A673 (cell line): Measurements from ENCODE around the gene ITGA11. TPM values are rescaled to one million over a fixed set of nuclear protein-coding genes. Genes with fewer than 3 reads are reported as not detected.

ENCODE experiments used
- BruUV-seq: library from RNA; stranded (reverse); fragments of 400-500 nt; replicated peaks from 2 replicates; lab custom pipeline; 2021; lab: Mats Ljungman, UMichigan
- CTCF ChIA-PET: fragments of 300-600 bp; sonication (Branson Sonifier 250); formaldehyde crosslinking; loops from one replicate; lab custom pipeline; 2022; ENCODE audit warnings: antibody characterized with exemption; lab: Charles Lee
- POLR2A ChIA-PET: fragments of 300-600 bp; sonication (Branson Sonifier 250); formaldehyde crosslinking; loops from one replicate; lab custom pipeline; 2022; ENCODE audit warnings: antibody characterized with exemption; ENCODE audit not compliant: low non-redundant PET; lab: Charles Lee
- DNase-seq: peaks from one replicate; pipeline ENCODE4 v3.0.0-alpha.2; 2015; ENCODE audit warnings: low spot score
- H3K27ac ChIP-seq: fragments of 200-600 bp; sonication (generic); 2 replicates; pipeline ENCODE4 v1.5.1; 2016; ENCODE audit warnings: mixed run types, low read depth, mild to moderate bottlenecking, mixed read lengths, antibody characterized with exemption, low read length; ENCODE audit not compliant: poor library complexity, severe bottlenecking
- H3K27me3 ChIP-seq: fragments of 200-600 bp; sonication (generic); replicated peaks from 2 replicates; pipeline ENCODE4 v1.6.1; 2017; ENCODE audit warnings: mixed run types, low read depth, mild to moderate bottlenecking, mixed read lengths, antibody characterized with exemption, low read length; ENCODE audit not compliant: insufficient read depth, poor library complexity
- H3K36me3 ChIP-seq: fragments of 200-600 bp; sonication (generic); 2 replicates; pipeline ENCODE4 v1.6.1; 2016; ENCODE audit warnings: mixed run types, mild to moderate bottlenecking, mixed read lengths, antibody characterized with exemption, low read length; ENCODE audit not compliant: insufficient read depth, poor library complexity, severe bottlenecking
- H3K4me1 ChIP-seq: fragments of 200-600 bp; sonication (generic); 2 replicates; pipeline ENCODE4 v1.6.1; 2017; ENCODE audit warnings: mixed run types, mild to moderate bottlenecking, mixed read lengths, antibody characterized with exemption, low read length; ENCODE audit not compliant: insufficient read depth, poor library complexity, severe bottlenecking
- H3K4me3 ChIP-seq: fragments of 200-600 bp; sonication (generic); 2 replicates; pipeline ENCODE4 v1.5.1; 2016; ENCODE audit warnings: low read depth, mixed run types, mild to moderate bottlenecking, mixed read lengths, low read length; ENCODE audit not compliant: poor library complexity, severe bottlenecking
- H3K9me3 ChIP-seq: fragments of 200-600 bp; sonication (generic); 2 replicates; pipeline ENCODE4 v1.6.1; 2016; ENCODE audit warnings: mixed run types, low read depth, mild to moderate bottlenecking, mixed read lengths, antibody characterized with exemption, low read length; ENCODE audit not compliant: poor library complexity, severe bottlenecking
- EZH2 ChIP-seq: fragments of 200-600 bp; sonication (generic); IDR thresholded peaks from 2 replicates; pipeline ENCODE4 v1.6.1; 2017; ENCODE audit warnings: borderline replicate concordance, low read depth, mild to moderate bottlenecking, mixed read lengths, antibody characterized with exemption, low read length; ENCODE audit not compliant: poor library complexity, severe bottlenecking
- intact Hi-C: fragments of 100-400 bp; cut with micrococcal nuclease; formaldehyde crosslinking; loops from one replicate; pipeline ENCODE4 v1.10.0; 2022; ENCODE audit not compliant: unreplicated experiment
- total RNA-seq: library from RNA; stranded (reverse); gene quantifications from 2 replicates; pipeline ENCODE4 v1.2.3, GENCODE V29; 2021
- TF ChIP-seq, protein P1 (sequence below): fragments of 300-800, 200-600 bp; sonication (generic); conservative IDR thresholded peaks from 2 replicates; pipeline ENCODE4 v1.5.1; 2017; ENCODE audit warnings: low read depth, mild to moderate bottlenecking, antibody characterized with exemption, low read length, moderate library complexity, mixed read lengths

Gene ITGA11
- total RNA-seq, 1 experiment from 2014 or later, result 0.45 TPM

DNA sequence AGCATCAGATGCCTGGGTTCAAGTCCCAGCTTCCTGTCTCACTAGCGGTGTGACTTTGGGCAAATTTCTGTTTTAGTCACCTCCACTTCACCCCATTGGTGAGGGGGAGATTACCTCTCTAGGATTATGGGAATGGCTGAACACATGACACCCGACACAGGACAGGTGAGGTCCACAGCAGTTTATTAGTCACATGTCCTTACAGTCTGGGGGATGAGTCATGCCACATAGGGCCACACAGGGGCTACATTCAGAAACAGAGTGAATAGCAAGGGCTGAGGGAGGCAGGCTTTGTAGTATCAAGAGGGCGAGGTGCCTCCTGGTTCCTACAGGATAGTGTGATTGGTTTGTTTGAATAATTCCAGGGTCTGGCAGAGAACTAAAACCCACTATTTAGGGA is 15.2 kb upstream of the ITGA11 start:
- Histone ChIP-seq H3K36me3 (no peaks in the 10 kb centered on the region), H3K4me3 (no peak overlapping the region), H3K27ac (no peak overlapping the region), H3K4me1 (no peaks in the 10 kb centered on the region), H3K9me3 (no peaks in the 10 kb centered on the region), H3K27me3 (peaks cover 19% of the 10 kb centered on the region)
- ChIA-PET POLR2A (no interaction called here), CTCF (no interaction called here)
- no TSS peak for BruUV-seq
- intact Hi-C loops, result no loop called here
- DNase-seq, result no peak
- no peak for TF ChIP-seq EZH2
- TF ChIP-seq, protein P1, sequence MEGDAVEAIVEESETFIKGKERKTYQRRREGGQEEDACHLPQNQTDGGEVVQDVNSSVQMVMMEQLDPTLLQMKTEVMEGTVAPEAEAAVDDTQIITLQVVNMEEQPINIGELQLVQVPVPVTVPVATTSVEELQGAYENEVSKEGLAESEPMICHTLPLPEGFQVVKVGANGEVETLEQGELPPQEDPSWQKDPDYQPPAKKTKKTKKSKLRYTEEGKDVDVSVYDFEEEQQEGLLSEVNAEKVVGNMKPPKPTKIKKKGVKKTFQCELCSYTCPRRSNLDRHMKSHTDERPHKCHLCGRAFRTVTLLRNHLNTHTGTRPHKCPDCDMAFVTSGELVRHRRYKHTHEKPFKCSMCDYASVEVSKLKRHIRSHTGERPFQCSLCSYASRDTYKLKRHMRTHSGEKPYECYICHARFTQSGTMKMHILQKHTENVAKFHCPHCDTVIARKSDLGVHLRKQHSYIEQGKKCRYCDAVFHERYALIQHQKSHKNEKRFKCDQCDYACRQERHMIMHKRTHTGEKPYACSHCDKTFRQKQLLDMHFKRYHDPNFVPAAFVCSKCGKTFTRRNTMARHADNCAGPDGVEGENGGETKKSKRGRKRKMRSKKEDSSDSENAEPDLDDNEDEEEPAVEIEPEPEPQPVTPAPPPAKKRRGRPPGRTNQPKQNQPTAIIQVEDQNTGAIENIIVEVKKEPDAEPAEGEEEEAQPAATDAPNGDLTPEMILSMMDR, result no peak

DNA sequence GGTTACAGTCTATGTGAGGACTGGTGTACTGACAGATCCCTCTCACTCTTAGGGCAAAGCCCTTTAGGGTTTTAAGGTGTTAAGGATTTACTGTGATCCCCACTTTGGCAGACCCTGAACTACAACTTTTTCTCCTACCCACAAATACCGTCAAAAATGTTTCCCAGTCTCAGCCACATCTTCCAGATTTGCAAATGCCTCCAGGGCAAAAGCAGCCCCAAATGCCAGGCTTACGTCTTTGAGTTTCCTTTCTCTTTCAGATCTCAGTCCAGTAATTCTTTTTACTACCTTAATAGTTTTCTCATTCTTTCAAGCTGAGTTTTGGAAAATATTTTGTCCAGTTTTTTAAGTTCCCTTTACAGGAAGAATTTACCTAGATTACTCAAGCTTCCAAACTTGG is 13.4 kb upstream of the ITGA11 start:
- CTCF ChIA-PET, result no interaction called here
- BruUV-seq, result no TSS peak
- no peaks in the 10 kb centered on the region for H3K36me3 ChIP-seq

DNA sequence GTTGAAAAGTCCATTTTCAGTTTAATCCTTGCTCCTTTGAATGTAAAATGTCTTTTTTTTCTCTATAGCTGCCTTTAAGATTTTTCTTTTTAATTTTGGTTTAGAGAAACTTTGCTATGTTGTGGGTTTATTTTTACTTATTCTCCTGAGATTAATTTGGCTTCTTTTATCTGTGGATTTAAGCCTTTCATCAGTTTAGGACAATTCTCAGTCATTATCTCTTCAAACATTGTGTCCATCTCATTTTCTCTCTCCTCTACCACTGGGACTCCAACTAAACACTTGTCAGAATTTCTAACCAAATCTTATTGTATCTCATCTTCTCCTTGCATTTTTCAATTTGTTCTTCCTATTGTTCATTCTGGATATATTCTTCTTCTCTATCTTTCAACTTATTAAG is 12.4 kb upstream of the ITGA11 start:
- H3K27ac ChIP-seq, result no peak overlapping the region
- no peak for DNase-seq
- intact Hi-C loops, result no loop called here
- ChIA-PET CTCF (no interaction called here), POLR2A (no interaction called here)
- TF ChIP-seq, protein P1, result no peak
- no peak for TF ChIP-seq EZH2
- no peak overlapping the region for H3K4me3 ChIP-seq
- no TSS peak for BruUV-seq
- H3K36me3 ChIP-seq, result no peaks in the 10 kb centered on the region
- no peaks in the 10 kb centered on the region for H3K9me3 ChIP-seq
- no peaks in the 10 kb centered on the region for H3K4me1 ChIP-seq
- H3K27me3 ChIP-seq, result peaks cover 4% of the 10 kb centered on the region

More for the DNA sequence above, 13.4 kb upstream of the ITGA11 start:
- no peak overlapping the region for H3K4me3 ChIP-seq
- no peak overlapping the region for H3K27ac ChIP-seq
- H3K9me3 ChIP-seq, result no peaks in the 10 kb centered on the region
- no peak for TF ChIP-seq EZH2
- TF ChIP-seq, protein P1, result no peak
- POLR2A ChIA-PET, result no interaction called here
- no peaks in the 10 kb centered on the region for H3K4me1 ChIP-seq
- no peak for DNase-seq
- peaks cover 4% of the 10 kb centered on the region for H3K27me3 ChIP-seq
- intact Hi-C loops, result no loop called here
